Esophagus squamous epithelium (tissue), 5 donors: Measurements from ENCODE around the gene NMUR1. TPM values are rescaled to one million over a fixed set of nuclear protein-coding genes. Genes with fewer than 3 reads are reported as not detected.

Experiments
- DNase-seq: peaks from one replicate; lab custom pipeline; 2025; lab: John Stamatoyannopoulos, UW
- H3K27ac ChIP-seq, 4 donors: fragments of 200-600 bp; sonication (generic); one replicate each; pipeline ENCODE4 v1.5.1; 2016 to 2019; ENCODE audit warnings: mild to moderate bottlenecking in 1 of 4
- H3K27me3 ChIP-seq, 4 donors: fragments of 200-600 bp; sonication (generic); 1 replicate in 3 of 4; 2 replicates in 1 of 4; pipeline versions ENCODE4 v1.5.1 to v1.6.0; 2017 to 2021; ENCODE audit warnings: antibody characterized with exemption in 1 of 4
- H3K36me3 ChIP-seq, 3 donors: fragments of 200-600 bp; sonication (generic); one replicate each; pipeline ENCODE4 v1.5.1; 2016 to 2019
- H3K4me1 ChIP-seq, 3 donors: fragments of 200-600 bp; sonication (generic); one replicate each; pipeline ENCODE4 v1.5.1; 2017 to 2019
- H3K4me3 ChIP-seq, 4 donors: fragments of 200-600 bp; sonication (generic); 1 replicate in 3 of 4; 2 replicates in 1 of 4; pipeline ENCODE4 v1.5.1; 2016 to 2019; ENCODE audit warnings: mild to moderate bottlenecking in 2 of 4, moderate library complexity in 1 of 4
- H3K9me3 ChIP-seq, 3 donors: fragments of 200-600 bp; sonication (generic); one replicate each; pipeline ENCODE4 v1.5.1; 2016 to 2019
- CTCF ChIP-seq, 6 experiments: fragments of 450-650 bp in 4 of 6; fragments of 200-600 bp in 2 of 6; sonication (generic) in 2 of 6; IDR thresholded peaks; one replicate each; pipeline ENCODE4 v1.5.1; 2016 to 2019; ENCODE audit warnings: antibody characterized with exemption in 6 of 6, mild to moderate bottlenecking in 4 of 6, moderate library complexity in 4 of 6
- POLR2A ChIP-seq, 4 donors: fragments of 450-650 bp; IDR thresholded peaks; one replicate each; pipeline ENCODE4 v1.6.1; 2017; ENCODE audit warnings: antibody characterized with exemption in 4 of 4, mild to moderate bottlenecking in 4 of 4, moderate library complexity in 3 of 4
- WGBS, 2 donors: methylation state at CpG; one replicate each; pipeline ENCODE4 v1.1.5; 2018; 5-methylcytosine and 5-hydroxymethylcytosine counted together
- intact Hi-C: fragments of 100-400 bp; cut with DNase I; formaldehyde crosslinking; loops from one replicate; pipeline ENCODE4 v1.15.0; 2022
- total RNA-seq, 4 donors: library from RNA; depleted of rRNA; stranded (reverse); fragments of >200 nt; gene quantifications; one replicate each; pipeline ENCODE4 v1.1.0, GENCODE V29; 2016
- donor health status: DM: yes; HTN: yes; CAD: no.

The NMUR1 gene
- total RNA-seq, 4 donors from 2014 or later: 0.15 to 1.5 TPM; not detected in 2

- H3K27me3 ChIP-seq: no peaks in the 10 kb centered on the region
- H3K36me3 ChIP-seq: no peaks in the 10 kb centered on the region
- no peak overlapping the region for H3K4me3 ChIP-seq
- DNase-seq: no peak
- no peak overlapping the region for H3K27ac ChIP-seq
- TF ChIP-seq CTCF (IDR thresholded peaks at IDR 0.05) (no peak), POLR2A (IDR thresholded peaks at IDR 0.05) (no peak)
- WGBS, 2 donors: 78 to 83% methylated on average over 6 of the region's 6 CpGs
- peaks cover 0 to 21% (median 8%) of the 10 kb centered on the region in 3 donors for H3K4me1 ChIP-seq
- intact Hi-C loops: loop anchor here (5.0 kb wide), 1 partner anchor 34 kb away; no protein-coding TSS in a partner anchor
- no peaks in the 10 kb centered on the region for H3K9me3 ChIP-seq
These were observed 38.0 kb upstream of the NMUR1 start for GRCh38 chr2:231568098-231568784.

GRCh38 chr2:231567159-231567558 is 36.9 kb upstream of the NMUR1 start:
- H3K36me3 ChIP-seq: no peaks in the 10 kb centered on the region
- no peak for DNase-seq
- peaks cover 0 to 21% (median 8%) of the 10 kb centered on the region in 3 donors for H3K4me1 ChIP-seq
- H3K27me3 ChIP-seq: no peaks in the 10 kb centered on the region
- H3K4me3 ChIP-seq: no peak overlapping the region
- intact Hi-C loops: loop anchor here (5.0 kb wide), 1 partner anchor 35 kb away; no protein-coding TSS in a partner anchor
- TF ChIP-seq POLR2A (IDR thresholded peaks at IDR 0.05): no peak
- TF ChIP-seq CTCF (IDR thresholded peaks at IDR 0.05): no peak
- H3K27ac ChIP-seq: no peak overlapping the region
- H3K9me3 ChIP-seq: no peaks in the 10 kb centered on the region
- WGBS, 2 donors: 85 to 100% methylated on average over 3 of the region's 3 CpGs

GRCh38 chr2:231565887-231566594 is 35.8 kb upstream of the NMUR1 start:
- Histone ChIP-seq H3K27me3 (no peaks in the 10 kb centered on the region), H3K4me1 (peaks cover 0 to 13% (median 0%) of the 10 kb centered on the region in 3 donors), H3K36me3 (no peaks in the 10 kb centered on the region), H3K4me3 (no peak overlapping the region), H3K9me3 (no peaks in the 10 kb centered on the region), H3K27ac (no peak overlapping the region)
- DNase-seq: no peak
- intact Hi-C loops: loop anchor here (5.0 kb wide), 1 partner anchor 36 kb away; no protein-coding TSS in a partner anchor
- no peak for TF ChIP-seq CTCF (IDR thresholded peaks at IDR 0.05)
- TF ChIP-seq POLR2A (IDR thresholded peaks at IDR 0.05): no peak
- WGBS, 2 donors: 57 to 65% methylated on average over 3 to 4 of the region's 4 CpGs

GRCh38 chr2:231563378-231563961 is 33.2 kb upstream of the NMUR1 start:
- Histone ChIP-seq H3K27ac (no peak overlapping the region), H3K4me3 (no peak overlapping the region), H3K4me1 (peaks cover 0 to 12% (median 0%) of the 10 kb centered on the region in 3 donors), H3K36me3 (no peaks in the 10 kb centered on the region), H3K27me3 (no peaks in the 10 kb centered on the region), H3K9me3 (no peaks in the 10 kb centered on the region)
- TF ChIP-seq POLR2A (IDR thresholded peaks at IDR 0.05): no peak
- peak; percentile 32 to 68 (median 47) for TF ChIP-seq CTCF (IDR thresholded peaks at IDR 0.05)
- 8 to 15% methylated on average over 3 of the region's 3 CpGs for WGBS, 2 donors
- no peak for DNase-seq
- intact Hi-C loops: no loop called here
